Measurements from ENCODE around the gene GRID1. TPM values are rescaled to one million over a fixed set of nuclear protein-coding genes. Genes with fewer than 3 reads are reported as not detected.

The GRID1 gene
- total and polyA plus RNA-seq, 7 experiments from 2014 or later = not detected

DNA sequence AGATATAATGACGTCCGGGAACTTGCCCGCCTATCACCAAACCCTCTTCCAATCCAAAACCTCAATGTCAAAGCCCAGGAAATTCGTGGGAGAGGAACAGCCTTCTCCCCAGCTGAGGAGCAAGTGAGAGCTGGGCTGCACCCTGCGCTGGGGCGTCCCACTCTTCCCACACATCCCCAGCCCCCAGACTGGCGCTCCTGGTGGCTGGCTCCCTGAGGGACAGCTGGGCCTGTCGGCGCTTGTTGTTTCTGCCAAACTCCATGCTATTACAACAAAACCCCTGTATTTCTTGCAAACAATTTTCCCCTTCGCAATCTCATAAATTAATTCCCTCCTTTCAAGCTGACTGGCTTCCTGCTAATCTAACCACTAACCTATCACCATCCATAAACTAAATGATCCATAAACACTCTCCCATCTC is 53.0 kb downstream of the GRID1 start:
- H3K4me1 ChIP-seq (ENCODE audit: control insufficient read depth in 2 of 2, insufficient read depth in 2 of 2, low read length in 2 of 2) = no peaks in the 10 kb centered on the region
- DNase-seq (no peak), ATAC-seq (no peak)
- ChIA-PET POLR2A (no interaction called here), CTCF (no interaction called here)
- no peaks in the 10 kb centered on the region for H3K27me3 ChIP-seq (ENCODE audit: control insufficient read depth in 2 of 2, insufficient read depth in 2 of 2, low read length in 2 of 2)
- Mint-ChIP-seq H3K4me1 (no peaks in the 10 kb centered on the region), H3K9me3 (no peaks in the 10 kb centered on the region), H3K27ac (peak overlapping the region in 1 of 9 donors; percentile 26), H3K4me3 (no peak overlapping the region), H3K36me3 (no peaks in the 10 kb centered on the region), H3K27me3 (peaks cover 0 to 19% (median 15%) of the 10 kb centered on the region in 5 donors)
- H3K9me3 ChIP-seq (ENCODE audit: control insufficient read depth in 2 of 3, low read length in 3 of 3) = no peaks in the 10 kb centered on the region
- no peak overlapping the region for H3K4me3 ChIP-seq (ENCODE audit: low read length)
- H3K27ac ChIP-seq (ENCODE audit: low read depth, low read length) = no peak overlapping the region
- intact Hi-C loops (cut with micrococcal nuclease) = no loop called here
- no peaks in the 10 kb centered on the region for H3K36me3 ChIP-seq (ENCODE audit: control insufficient read depth in 2 of 3, insufficient read depth in 3 of 3, low read length in 3 of 3)

- Histone ChIP-seq H3K36me3 (ENCODE audit: control insufficient read depth in 2 of 3, insufficient read depth in 3 of 3, low read length in 3 of 3) (no peaks in the 10 kb centered on the region), H3K27me3 (ENCODE audit: control insufficient read depth in 2 of 2, insufficient read depth in 2 of 2, low read length in 2 of 2) (no peaks in the 10 kb centered on the region), H3K4me1 (ENCODE audit: control insufficient read depth in 2 of 2, insufficient read depth in 2 of 2, low read length in 2 of 2) (no peaks in the 10 kb centered on the region), H3K4me3 (ENCODE audit: low read length) (no peak overlapping the region), H3K9me3 (ENCODE audit: control insufficient read depth in 2 of 3, low read length in 3 of 3) (no peaks in the 10 kb centered on the region), H3K27ac (ENCODE audit: low read depth, low read length) (no peak overlapping the region)
- no peak for DNase-seq
- Mint-ChIP-seq H3K27me3 (peaks cover 0 to 24% (median 17%) of the 10 kb centered on the region in 5 donors), H3K4me3 (no peak overlapping the region), H3K27ac (peak overlapping the region in 1 of 9 donors; percentile 49), H3K36me3 (no peaks in the 10 kb centered on the region), H3K9me3 (peaks cover 0 to 3% (median 0%) of the 10 kb centered on the region in 11 donors), H3K4me1 (no peaks in the 10 kb centered on the region)
- ChIA-PET POLR2A (no interaction called here), CTCF (no interaction called here)
- intact Hi-C loops (cut with micrococcal nuclease) = no loop called here
- ATAC-seq = no peak
Observed at GRCh38 chr10:86312701-86313270, 53.8 kb downstream of the GRID1 start.

- intact Hi-C loops (cut with micrococcal nuclease) = no loop called here
- no peak for ATAC-seq
- no peaks in the 10 kb centered on the region for H3K4me1 Mint-ChIP-seq
Observed at GRCh38 chr10:86311906-86312305, 54.7 kb downstream of the GRID1 start.

GRCh38 chr10:86311190-86311589 is 55.4 kb downstream of the GRID1 start:
- peaks cover 0 to 2% of the 10 kb centered on the region in 2 donors for H3K27me3 ChIP-seq (ENCODE audit: control insufficient read depth in 2 of 2, insufficient read depth in 2 of 2, low read length in 2 of 2)
- no peak for DNase-seq
- Mint-ChIP-seq H3K36me3 (no peaks in the 10 kb centered on the region), H3K9me3 (peaks cover 0 to 3% (median 0%) of the 10 kb centered on the region in 11 donors), H3K4me1 (no peaks in the 10 kb centered on the region), H3K4me3 (no peak overlapping the region), H3K27me3 (peaks cover 0 to 24% (median 19%) of the 10 kb centered on the region in 5 donors), H3K27ac (no peak overlapping the region)
- intact Hi-C loops (cut with micrococcal nuclease) = no loop called here
- H3K9me3 ChIP-seq (ENCODE audit: control insufficient read depth in 2 of 3, low read length in 3 of 3) = no peaks in the 10 kb centered on the region
- ChIA-PET CTCF (no interaction called here), POLR2A (no interaction called here)
- H3K27ac ChIP-seq (ENCODE audit: low read depth, low read length) = no peak overlapping the region
- ATAC-seq = no peak
- no peaks in the 10 kb centered on the region for H3K36me3 ChIP-seq (ENCODE audit: control insufficient read depth in 2 of 3, insufficient read depth in 3 of 3, low read length in 3 of 3)
- H3K4me3 ChIP-seq (ENCODE audit: low read length) = no peak overlapping the region
- no peaks in the 10 kb centered on the region for H3K4me1 ChIP-seq (ENCODE audit: control insufficient read depth in 2 of 2, insufficient read depth in 2 of 2, low read length in 2 of 2)

More at GRCh38 chr10:86311906-86312305, 54.7 kb downstream of the GRID1 start:
- Mint-ChIP-seq H3K27ac (no peak overlapping the region), H3K4me3 (no peak overlapping the region), H3K36me3 (no peaks in the 10 kb centered on the region), H3K9me3 (peaks cover 0 to 3% (median 0%) of the 10 kb centered on the region in 11 donors), H3K27me3 (peaks cover 0 to 24% (median 20%) of the 10 kb centered on the region in 5 donors)
- no peak overlapping the region for H3K27ac ChIP-seq (ENCODE audit: low read depth, low read length)
- no peak for DNase-seq
- CTCF ChIA-PET = no interaction called here
- peaks cover 0 to 2% of the 10 kb centered on the region in 2 donors for H3K27me3 ChIP-seq (ENCODE audit: control insufficient read depth in 2 of 2, insufficient read depth in 2 of 2, low read length in 2 of 2)
- H3K4me3 ChIP-seq (ENCODE audit: low read length) = no peak overlapping the region
- POLR2A ChIA-PET = no interaction called here
- no peaks in the 10 kb centered on the region for H3K4me1 ChIP-seq (ENCODE audit: control insufficient read depth in 2 of 2, insufficient read depth in 2 of 2, low read length in 2 of 2)
- H3K36me3 ChIP-seq (ENCODE audit: control insufficient read depth in 2 of 3, insufficient read depth in 3 of 3, low read length in 3 of 3) = no peaks in the 10 kb centered on the region
- no peaks in the 10 kb centered on the region for H3K9me3 ChIP-seq (ENCODE audit: control insufficient read depth in 2 of 3, low read length in 3 of 3)

DNA sequence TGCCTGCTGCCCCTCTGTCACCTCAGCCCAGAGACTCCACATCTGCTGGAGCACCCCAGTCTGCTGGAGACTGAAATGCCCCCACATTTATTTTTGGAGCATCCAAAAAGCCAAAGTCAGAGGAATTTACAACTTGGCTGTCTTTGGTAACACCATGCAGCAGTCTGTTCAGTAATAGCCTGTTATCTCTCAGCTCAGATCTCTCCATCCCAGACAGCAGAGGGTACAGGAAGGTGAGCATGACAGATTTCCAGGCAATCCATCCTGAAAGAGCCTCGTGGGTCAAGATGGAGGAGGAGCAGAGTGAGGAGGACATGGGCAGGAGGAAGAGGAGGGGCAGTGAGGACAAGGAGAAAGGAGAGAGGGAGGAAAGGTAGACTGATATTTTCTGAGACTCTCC is 55.9 kb downstream of the GRID1 start:
- Histone ChIP-seq H3K27me3 (ENCODE audit: control insufficient read depth in 2 of 2, insufficient read depth in 2 of 2, low read length in 2 of 2) (peaks cover 0 to 2% of the 10 kb centered on the region in 2 donors), H3K4me1 (ENCODE audit: control insufficient read depth in 2 of 2, insufficient read depth in 2 of 2, low read length in 2 of 2) (no peaks in the 10 kb centered on the region), H3K9me3 (ENCODE audit: control insufficient read depth in 2 of 3, low read length in 3 of 3) (no peaks in the 10 kb centered on the region), H3K27ac (ENCODE audit: low read depth, low read length) (no peak overlapping the region), H3K4me3 (ENCODE audit: low read length) (no peak overlapping the region), H3K36me3 (ENCODE audit: control insufficient read depth in 2 of 3, insufficient read depth in 3 of 3, low read length in 3 of 3) (no peaks in the 10 kb centered on the region)
- H3K36me3 Mint-ChIP-seq = no peaks in the 10 kb centered on the region
- ChIA-PET CTCF (no interaction called here), POLR2A (no interaction called here)
- ATAC-seq (no peak), DNase-seq (no peak)
- H3K27ac Mint-ChIP-seq = no peak overlapping the region
- peaks cover 0 to 23% (median 15%) of the 10 kb centered on the region in 5 donors for H3K27me3 Mint-ChIP-seq
- peaks cover 0 to 3% (median 0%) of the 10 kb centered on the region in 11 donors for H3K9me3 Mint-ChIP-seq
- no peak overlapping the region for H3K4me3 Mint-ChIP-seq
- H3K4me1 Mint-ChIP-seq = no peaks in the 10 kb centered on the region
- intact Hi-C loops (cut with micrococcal nuclease) = no loop called here

DNA sequence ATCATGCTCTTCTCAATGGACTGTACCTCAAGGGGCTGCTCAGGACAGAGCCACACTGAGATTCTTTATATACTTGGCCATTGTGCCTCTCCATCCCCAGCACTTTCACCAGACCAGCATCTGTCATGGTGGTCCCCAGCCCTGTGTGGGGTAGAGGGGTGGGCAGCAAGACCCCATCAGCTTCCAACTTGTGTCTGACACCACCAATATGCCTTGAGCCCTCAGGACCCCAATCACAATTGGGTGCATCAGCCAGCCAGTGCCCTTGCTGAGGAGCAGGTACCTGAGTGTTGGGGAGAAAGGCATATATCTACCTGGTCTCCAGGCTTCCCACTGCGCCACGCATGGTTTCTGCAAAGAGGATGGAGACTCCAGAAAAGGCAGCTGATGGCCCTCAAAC is 56.3 kb downstream of the GRID1 start:
- intact Hi-C loops (cut with micrococcal nuclease) = no loop called here

GRCh38 chr10:86308056-86308455 is 58.5 kb downstream of the GRID1 start:
- no peak for ATAC-seq
- H3K27ac ChIP-seq (ENCODE audit: low read depth, low read length) = no peak overlapping the region
- peaks cover 0 to 2% of the 10 kb centered on the region in 2 donors for H3K27me3 ChIP-seq (ENCODE audit: control insufficient read depth in 2 of 2, insufficient read depth in 2 of 2, low read length in 2 of 2)
- DNase-seq = no peak
- H3K36me3 Mint-ChIP-seq = no peaks in the 10 kb centered on the region
- intact Hi-C loops (cut with micrococcal nuclease) = no loop called here
- H3K36me3 ChIP-seq (ENCODE audit: control insufficient read depth in 2 of 3, insufficient read depth in 3 of 3, low read length in 3 of 3) = no peaks in the 10 kb centered on the region
- no peaks in the 10 kb centered on the region for H3K4me1 ChIP-seq (ENCODE audit: control insufficient read depth in 2 of 2, insufficient read depth in 2 of 2, low read length in 2 of 2)
- ChIA-PET POLR2A (no interaction called here), CTCF (no interaction called here)
- H3K4me1 Mint-ChIP-seq = no peaks in the 10 kb centered on the region
- no peak overlapping the region for H3K4me3 Mint-ChIP-seq
- H3K27me3 Mint-ChIP-seq = peaks cover 0 to 28% (median 14%) of the 10 kb centered on the region in 5 donors
- H3K4me3 ChIP-seq (ENCODE audit: low read length) = no peak overlapping the region
- no peaks in the 10 kb centered on the region for H3K9me3 ChIP-seq (ENCODE audit: control insufficient read depth in 2 of 3, low read length in 3 of 3)
- no peak overlapping the region for H3K27ac Mint-ChIP-seq
- peaks cover 0 to 3% (median 0%) of the 10 kb centered on the region in 11 donors for H3K9me3 Mint-ChIP-seq

More for the DNA sequence above, 56.3 kb downstream of the GRID1 start:
- Histone ChIP-seq H3K4me1 (ENCODE audit: control insufficient read depth in 2 of 2, insufficient read depth in 2 of 2, low read length in 2 of 2) (no peaks in the 10 kb centered on the region), H3K9me3 (ENCODE audit: control insufficient read depth in 2 of 3, low read length in 3 of 3) (no peaks in the 10 kb centered on the region), H3K27ac (ENCODE audit: low read depth, low read length) (no peak overlapping the region), H3K4me3 (ENCODE audit: low read length) (no peak overlapping the region), H3K27me3 (ENCODE audit: control insufficient read depth in 2 of 2, insufficient read depth in 2 of 2, low read length in 2 of 2) (peaks cover 0 to 2% of the 10 kb centered on the region in 2 donors), H3K36me3 (ENCODE audit: control insufficient read depth in 2 of 3, insufficient read depth in 3 of 3, low read length in 3 of 3) (no peaks in the 10 kb centered on the region)
- Mint-ChIP-seq H3K27me3 (peaks cover 0 to 23% (median 12%) of the 10 kb centered on the region in 5 donors), H3K9me3 (peaks cover 0 to 3% (median 0%) of the 10 kb centered on the region in 11 donors), H3K4me1 (no peaks in the 10 kb centered on the region), H3K27ac (no peak overlapping the region), H3K4me3 (no peak overlapping the region), H3K36me3 (no peaks in the 10 kb centered on the region)
- DNase-seq (no peak), ATAC-seq (no peak)
- ChIA-PET POLR2A (no interaction called here), CTCF (no interaction called here)
